HEK293 (cell line): Measurements from ENCODE around the gene DOK3.

Experiments used
- EGR2 ChIP-seq: fragments of 450-650 bp; formaldehyde crosslinking; IDR thresholded peaks from 2 replicates; pipeline ENCODE4 v1.5.1; 2016; ENCODE audit warnings: low read depth, missing biosample characterization, missing genetic modification characterization
- REPIN1 ChIP-seq: fragments of 450-650 bp; formaldehyde crosslinking; IDR thresholded peaks from 2 replicates; pipeline ENCODE4 v1.5.1; 2017; ENCODE audit warnings: missing biosample characterization, missing genetic modification characterization, low read depth
- REST ChIP-seq: fragments of 450-650 bp; formaldehyde crosslinking; IDR thresholded peaks from 2 replicates; pipeline ENCODE4 v1.5.1; 2016; ENCODE audit warnings: missing biosample characterization, missing genetic modification characterization
- YY1 ChIP-seq: fragments of 450-650 bp; formaldehyde crosslinking; IDR thresholded peaks from 2 replicates; pipeline ENCODE4 v1.5.1; 2018; ENCODE audit warnings: missing biosample characterization, missing genetic modification characterization
- ZFP69B ChIP-seq: fragments of 450-650 bp; formaldehyde crosslinking; IDR thresholded peaks from 2 replicates; pipeline ENCODE4 v1.5.1; 2016; ENCODE audit warnings: missing biosample characterization, missing genetic modification characterization
- ZNF140 ChIP-seq: fragments of 450-650 bp; formaldehyde crosslinking; IDR thresholded peaks from 2 replicates; pipeline ENCODE4 v1.5.1; 2016; ENCODE audit warnings: missing biosample characterization, missing genetic modification characterization
- ZNF274 ChIP-seq, 2 experiments: fragments of 200-500 bp in 1 of 2; fragments of 450-650 bp in 1 of 2; sonication (Bioruptor generic) in 1 of 2; formaldehyde crosslinking in 1 of 2; IDR thresholded peaks; 2 replicates each; pipeline versions ENCODE4 v1.5.1 to v1.6.1; 2014 to 2016; ENCODE audit warnings: borderline replicate concordance in 1 of 2, inconsistent platforms in 1 of 2, low read length in 1 of 2, missing biosample characterization in 1 of 2, missing genetic modification characterization in 1 of 2
- ZNF324 ChIP-seq: fragments of 450-650 bp; formaldehyde crosslinking; IDR thresholded peaks from 2 replicates; pipeline ENCODE4 v1.5.1; 2016; ENCODE audit warnings: missing biosample characterization, missing genetic modification characterization
- ZNF394 ChIP-seq: fragments of 450-650 bp; formaldehyde crosslinking; IDR thresholded peaks from 2 replicates; pipeline ENCODE4 v1.5.1; 2016; ENCODE audit warnings: missing biosample characterization, missing genetic modification characterization, mild to moderate bottlenecking, moderate library complexity, borderline replicate concordance
- ZNF404 ChIP-seq: fragments of 450-650 bp; formaldehyde crosslinking; IDR thresholded peaks from 2 replicates; pipeline ENCODE4 v1.5.1; 2017; ENCODE audit warnings: missing biosample characterization, missing genetic modification characterization
- ZNF501 ChIP-seq: fragments of 450-650 bp; formaldehyde crosslinking; IDR thresholded peaks from 2 replicates; pipeline ENCODE4 v1.5.1; 2016; ENCODE audit warnings: missing biosample characterization, missing genetic modification characterization
- ZNF530 ChIP-seq: fragments of 450-650 bp; formaldehyde crosslinking; IDR thresholded peaks from 2 replicates; pipeline ENCODE4 v1.5.1; 2016; ENCODE audit warnings: low read depth, missing biosample characterization, missing genetic modification characterization
- TF ChIP-seq, protein P1 (sequence below): fragments of 450-650 bp; formaldehyde crosslinking; IDR thresholded peaks from 2 replicates; pipeline ENCODE4 v1.5.1; 2016; ENCODE audit warnings: missing biosample characterization, missing genetic modification characterization
- TF ChIP-seq, protein P2 (sequence below): fragments of 450-650 bp; formaldehyde crosslinking; IDR thresholded peaks from 2 replicates; pipeline ENCODE4 v1.5.1; 2016; ENCODE audit warnings: missing biosample characterization, missing genetic modification characterization

GRCh38 chr5:177502886-177503285 is 6.7 kb downstream of the DOK3 start:
- no peak for TF ChIP-seq ZNF501 (tag by site-specific recombination)
- TF ChIP-seq, protein P1, sequence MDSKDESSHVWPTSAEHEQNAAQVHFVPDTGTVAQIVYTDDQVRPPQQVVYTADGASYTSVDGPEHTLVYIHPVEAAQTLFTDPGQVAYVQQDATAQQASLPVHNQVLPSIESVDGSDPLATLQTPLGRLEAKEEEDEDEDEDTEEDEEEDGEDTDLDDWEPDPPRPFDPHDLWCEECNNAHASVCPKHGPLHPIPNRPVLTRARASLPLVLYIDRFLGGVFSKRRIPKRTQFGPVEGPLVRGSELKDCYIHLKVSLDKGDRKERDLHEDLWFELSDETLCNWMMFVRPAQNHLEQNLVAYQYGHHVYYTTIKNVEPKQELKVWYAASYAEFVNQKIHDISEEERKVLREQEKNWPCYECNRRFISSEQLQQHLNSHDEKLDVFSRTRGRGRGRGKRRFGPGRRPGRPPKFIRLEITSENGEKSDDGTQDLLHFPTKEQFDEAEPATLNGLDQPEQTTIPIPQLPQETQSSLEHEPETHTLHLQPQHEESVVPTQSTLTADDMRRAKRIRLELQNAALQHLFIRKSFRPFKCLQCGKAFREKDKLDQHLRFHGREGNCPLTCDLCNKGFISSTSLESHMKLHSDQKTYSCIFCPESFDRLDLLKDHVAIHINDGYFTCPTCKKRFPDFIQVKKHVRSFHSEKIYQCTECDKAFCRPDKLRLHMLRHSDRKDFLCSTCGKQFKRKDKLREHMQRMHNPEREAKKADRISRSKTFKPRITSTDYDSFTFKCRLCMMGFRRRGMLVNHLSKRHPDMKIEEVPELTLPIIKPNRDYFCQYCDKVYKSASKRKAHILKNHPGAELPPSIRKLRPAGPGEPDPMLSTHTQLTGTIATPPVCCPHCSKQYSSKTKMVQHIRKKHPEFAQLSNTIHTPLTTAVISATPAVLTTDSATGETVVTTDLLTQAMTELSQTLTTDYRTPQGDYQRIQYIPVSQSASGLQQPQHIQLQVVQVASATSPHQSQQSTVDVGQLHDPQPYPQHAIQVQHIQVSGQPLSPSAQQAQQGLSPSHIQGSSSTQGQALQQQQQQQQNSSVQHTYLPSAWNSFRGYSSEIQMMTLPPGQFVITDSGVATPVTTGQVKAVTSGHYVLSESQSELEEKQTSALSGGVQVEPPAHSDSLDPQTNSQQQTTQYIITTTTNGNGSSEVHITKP (tag by site-specific recombination): no peak
- TF ChIP-seq, protein P2, sequence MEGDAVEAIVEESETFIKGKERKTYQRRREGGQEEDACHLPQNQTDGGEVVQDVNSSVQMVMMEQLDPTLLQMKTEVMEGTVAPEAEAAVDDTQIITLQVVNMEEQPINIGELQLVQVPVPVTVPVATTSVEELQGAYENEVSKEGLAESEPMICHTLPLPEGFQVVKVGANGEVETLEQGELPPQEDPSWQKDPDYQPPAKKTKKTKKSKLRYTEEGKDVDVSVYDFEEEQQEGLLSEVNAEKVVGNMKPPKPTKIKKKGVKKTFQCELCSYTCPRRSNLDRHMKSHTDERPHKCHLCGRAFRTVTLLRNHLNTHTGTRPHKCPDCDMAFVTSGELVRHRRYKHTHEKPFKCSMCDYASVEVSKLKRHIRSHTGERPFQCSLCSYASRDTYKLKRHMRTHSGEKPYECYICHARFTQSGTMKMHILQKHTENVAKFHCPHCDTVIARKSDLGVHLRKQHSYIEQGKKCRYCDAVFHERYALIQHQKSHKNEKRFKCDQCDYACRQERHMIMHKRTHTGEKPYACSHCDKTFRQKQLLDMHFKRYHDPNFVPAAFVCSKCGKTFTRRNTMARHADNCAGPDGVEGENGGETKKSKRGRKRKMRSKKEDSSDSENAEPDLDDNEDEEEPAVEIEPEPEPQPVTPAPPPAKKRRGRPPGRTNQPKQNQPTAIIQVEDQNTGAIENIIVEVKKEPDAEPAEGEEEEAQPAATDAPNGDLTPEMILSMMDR (tag by site-specific recombination): no peak
- TF ChIP-seq ZNF274 (IDR thresholded peaks at IDR 0.05; ENCODE audit: low read length): no peak
- TF ChIP-seq ZNF274 (tag by site-specific recombination; IDR thresholded peaks at IDR 0.05; ENCODE audit: borderline replicate concordance): no peak
- no peak for TF ChIP-seq ZFP69B (tag by site-specific recombination)
- no peak for TF ChIP-seq YY1 (tag by site-specific recombination)
- TF ChIP-seq REPIN1 (tag by site-specific recombination): no peak
- no peak for TF ChIP-seq ZNF530 (tag by site-specific recombination)
- no peak for TF ChIP-seq EGR2 (tag by site-specific recombination)
- TF ChIP-seq ZNF140 (tag by site-specific recombination): no peak
- TF ChIP-seq ZNF394: no peak
- no peak for TF ChIP-seq ZNF324
- TF ChIP-seq ZNF404: no peak
- no peak for TF ChIP-seq REST (tag by site-specific recombination)
